HG02759 (cell line): ENCODE measurements around the gene TSPY1.
"Not testable (repeated sequence)": the region's sequence is repeated elsewhere in the genome, so short reads cannot be mapped to it uniquely, and the experiment has no call there.

Experiments used
- ATAC-seq: cut with Tn5 transposase; IDR thresholded peaks from one replicate; pipeline ENCODE4 v1.9.1; 2021; ENCODE audit warnings: mild to moderate bottlenecking, moderate library complexity; ENCODE audit not compliant: unreplicated experiment

The TSPY1 gene

GRCh38 chrY:9466655-9467054 lies at the start of gene TSPY1:
TSS of gene TSPY1 (plus strand) at chrY:9466955. CDS start at chrY:9467001, 46 bp downstream.
- ATAC-seq, result not testable (repeated sequence)

- not testable (repeated sequence) for ATAC-seq
These were observed 20.2 kb downstream of the TSPY1 start, which contains the start of gene TSPY9 for GRCh38 chrY:9486967-9487366. TSS of gene TSPY9 (plus strand) at chrY:9487267. CDS start at chrY:9487313, 46 bp downstream.

- not testable (repeated sequence) for ATAC-seq
These were observed 37.6 kb downstream of the TSPY1 start for GRCh38 chrY:9504396-9504795.

- ATAC-seq, result not testable (repeated sequence)
These were observed 49.5 kb downstream of the TSPY1 start for GRCh38 chrY:9516287-9516686.
